Fibroblast of lung (primary cell): ENCODE results near the gene HOXA9. TPM values are rescaled to one million over a fixed set of nuclear protein-coding genes. Genes with fewer than 3 reads are reported as not detected.
A peak's percentile ranks its signal among the peaks of the same experiment; 100 is the strongest.

Experiments
- DNase-seq, 2 donors: peaks; one replicate each; pipeline versions ENCODE4 v3.0.0 to v3.0.0-alpha.2; 2010; ENCODE audit warnings: low read depth in 2 of 2
- H2AFZ ChIP-seq: 2 replicates; pipeline ENCODE4 v1.5.1; 2012; ENCODE audit warnings: low read length, control low read depth, inconsistent platforms
- H3K27ac ChIP-seq: 2 replicates; pipeline ENCODE4 v1.5.1; 2011; ENCODE audit warnings: low read length, control low read depth; ENCODE audit not compliant: insufficient read depth
- H3K27me3 ChIP-seq: 2 replicates; pipeline ENCODE4 v1.5.1; 2011; ENCODE audit warnings: mild to moderate bottlenecking, low read length; ENCODE audit not compliant: control insufficient read depth, insufficient read depth
- H3K36me3 ChIP-seq: 2 replicates; pipeline ENCODE4 v1.5.1; 2011; ENCODE audit warnings: low read length; ENCODE audit not compliant: control insufficient read depth, insufficient read depth
- H3K4me1 ChIP-seq: 2 replicates; pipeline ENCODE4 v1.5.1; 2011; ENCODE audit warnings: low read length; ENCODE audit not compliant: control insufficient read depth, insufficient read depth; ENCODE audit errors: extremely low read depth
- H3K4me2 ChIP-seq: 2 replicates; pipeline ENCODE4 v1.5.1; 2011; ENCODE audit warnings: low read length, control low read depth; ENCODE audit not compliant: insufficient read depth; ENCODE audit errors: extremely low read depth
- H3K4me3 ChIP-seq, 4 experiments: fragments of 200-600 bp in 1 of 4; sonication (generic) in 1 of 4; replicated peaks in 1 of 4; 2 replicates each; pipeline ENCODE4 v1.5.1; 2011 to 2016; ENCODE audit warnings: low read length in 4 of 4, low read depth in 3 of 4, mild to moderate bottlenecking in 3 of 4, control low read depth in 2 of 4, inconsistent platforms in 1 of 4, mixed read lengths in 1 of 4; ENCODE audit not compliant: insufficient read depth in 1 of 4; ENCODE audit errors: control extremely low read depth in 1 of 4
- H3K79me2 ChIP-seq: 2 replicates; pipeline ENCODE4 v1.5.1; 2012; ENCODE audit warnings: mild to moderate bottlenecking, low read length, inconsistent platforms; ENCODE audit not compliant: control insufficient read depth, insufficient read depth
- H3K9ac ChIP-seq: 2 replicates; pipeline ENCODE4 v1.5.1; 2011; ENCODE audit warnings: mild to moderate bottlenecking, low read length, control low read depth; ENCODE audit not compliant: insufficient read depth
- H3K9me3 ChIP-seq: 2 replicates; pipeline ENCODE4 v1.5.1; 2012; ENCODE audit warnings: low read depth, low read length; ENCODE audit not compliant: control insufficient read depth, insufficient read depth
- H4K20me1 ChIP-seq: 2 replicates; pipeline ENCODE4 v1.5.1; 2011; ENCODE audit warnings: low read length; ENCODE audit not compliant: control insufficient read depth, insufficient read depth; ENCODE audit errors: extremely low read depth
- CTCF ChIP-seq, 2 donors: IDR thresholded peaks in 1 of 2; conservative IDR thresholded peaks in 1 of 2; 1 replicate in 1 of 2; 2 replicates in 1 of 2; pipeline ENCODE4 v1.5.1; 2011 to 2012; ENCODE audit warnings: low read length in 2 of 2, control low read depth in 1 of 2, inconsistent platforms in 1 of 2, low read depth in 1 of 2, mild to moderate bottlenecking in 1 of 2
- EZH2 ChIP-seq: IDR thresholded peaks from 2 replicates; pipeline ENCODE4 v1.5.1; 2012; ENCODE audit warnings: low read length, control low read depth, mild to moderate bottlenecking; ENCODE audit errors: missing control alignments
- polyA plus RNA-seq, 2 donors: library from polyadenylated mRNA; depleted of rRNA in 1 of 2; stranded (reverse) in 1 of 2; unstranded in 1 of 2; fragments of >200 nt; gene quantifications; 2 replicates each; pipeline ENCODE4 v1.2.1, GENCODE V29; 2011 to 2012; ENCODE audit warnings: missing spikeins in 1 of 2
- total RNA-seq: library from RNA; depleted of rRNA; stranded (reverse); fragments of >200 nt; gene quantifications from 2 replicates; pipeline ENCODE4 v1.2.1, GENCODE V29; 2014

The HOXA9 gene
- total and polyA plus RNA-seq, 2 donors (not counting 1 experiment from before 2014, with no cell fraction given) = 0.08 TPM; not detected in 1

GRCh38 chr7:27172315-27172774 lies 7.0 kb upstream of the HOXA9 start:
- no peak overlapping the region for H3K4me2 ChIP-seq
- TF ChIP-seq CTCF (conservative IDR thresholded peaks at IDR 0.05 in 1 of 2, IDR thresholded peaks at IDR 0.05 in 1 of 2; ENCODE audit: low read depth in 1 of 2, low read length in 2 of 2) (no peak), EZH2 (no peak)
- H3K36me3 ChIP-seq = no peaks in the 10 kb centered on the region
- H3K4me3 ChIP-seq = no peak overlapping the region
- peaks cover 80% of the 10 kb centered on the region for H3K27me3 ChIP-seq
- H3K79me2 ChIP-seq = no peaks in the 10 kb centered on the region
- H3K4me1 ChIP-seq = no peaks in the 10 kb centered on the region
- H4K20me1 ChIP-seq = no peaks in the 10 kb centered on the region
- H3K9me3 ChIP-seq = no peaks in the 10 kb centered on the region
- DNase-seq = no peak
- H3K27ac ChIP-seq = no peak overlapping the region
- no peak overlapping the region for H3K9ac ChIP-seq
- no peak overlapping the region for H2AFZ ChIP-seq

GRCh38 chr7:27171637-27172314 lies 6.4 kb upstream of the HOXA9 start:
- H3K27ac ChIP-seq = no peak overlapping the region
- peak; percentile 80 for TF ChIP-seq EZH2
- no peak for TF ChIP-seq CTCF (conservative IDR thresholded peaks at IDR 0.05 in 1 of 2, IDR thresholded peaks at IDR 0.05 in 1 of 2; ENCODE audit: low read depth in 1 of 2, low read length in 2 of 2)
- H3K9me3 ChIP-seq = no peaks in the 10 kb centered on the region
- H3K4me3 ChIP-seq = no peak overlapping the region
- no peak overlapping the region for H3K9ac ChIP-seq
- no peaks in the 10 kb centered on the region for H4K20me1 ChIP-seq
- no peak overlapping the region for H2AFZ ChIP-seq
- no peaks in the 10 kb centered on the region for H3K4me1 ChIP-seq
- H3K27me3 ChIP-seq = peaks cover 86% of the 10 kb centered on the region
- H3K36me3 ChIP-seq = no peaks in the 10 kb centered on the region
- DNase-seq = no peak
- H3K79me2 ChIP-seq = no peaks in the 10 kb centered on the region
- H3K4me2 ChIP-seq = no peak overlapping the region

- H3K4me2 ChIP-seq = no peak overlapping the region
- no peaks in the 10 kb centered on the region for H3K79me2 ChIP-seq
- H3K27me3 ChIP-seq = peaks cover 88% of the 10 kb centered on the region
- H3K27ac ChIP-seq = no peak overlapping the region
- H3K4me3 ChIP-seq = no peak overlapping the region
- no peaks in the 10 kb centered on the region for H3K36me3 ChIP-seq
- H3K9ac ChIP-seq = no peak overlapping the region
- H3K4me1 ChIP-seq = no peaks in the 10 kb centered on the region
- no peaks in the 10 kb centered on the region for H4K20me1 ChIP-seq
- no peak overlapping the region for H2AFZ ChIP-seq
- no peak for DNase-seq
- H3K9me3 ChIP-seq = no peaks in the 10 kb centered on the region
- no peak for TF ChIP-seq CTCF (conservative IDR thresholded peaks at IDR 0.05 in 1 of 2, IDR thresholded peaks at IDR 0.05 in 1 of 2; ENCODE audit: low read depth in 1 of 2, low read length in 2 of 2)
- no peak for TF ChIP-seq EZH2
Measured at GRCh38 chr7:27171325-27171636, 5.9 kb upstream of the HOXA9 start.
